ENCODE results near the gene SMIM10.
"Not testable (repeated sequence)": the region's sequence is repeated elsewhere in the genome, so short reads cannot be mapped to it uniquely, and the experiment has no call there.

DNA sequence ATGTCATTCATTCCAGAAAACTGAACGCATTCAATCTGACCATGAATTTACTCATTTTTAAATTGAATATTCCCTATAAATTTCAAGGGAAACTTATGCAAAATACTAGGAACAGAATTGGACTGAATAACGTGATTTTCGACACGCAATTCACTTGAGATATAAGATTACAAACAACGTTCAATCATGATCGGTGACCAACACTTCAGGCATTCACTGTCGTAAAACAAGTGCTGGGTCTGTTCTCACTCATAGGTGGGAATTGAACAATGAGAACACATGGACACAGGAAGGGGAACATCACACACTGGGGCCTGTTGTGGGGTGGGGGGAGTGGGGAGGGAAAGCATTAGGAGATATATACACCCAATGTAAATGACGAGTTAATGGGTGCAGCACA lies 29.1 kb downstream of the SMIM10 start:
- TF ChIP-seq, protein P1, sequence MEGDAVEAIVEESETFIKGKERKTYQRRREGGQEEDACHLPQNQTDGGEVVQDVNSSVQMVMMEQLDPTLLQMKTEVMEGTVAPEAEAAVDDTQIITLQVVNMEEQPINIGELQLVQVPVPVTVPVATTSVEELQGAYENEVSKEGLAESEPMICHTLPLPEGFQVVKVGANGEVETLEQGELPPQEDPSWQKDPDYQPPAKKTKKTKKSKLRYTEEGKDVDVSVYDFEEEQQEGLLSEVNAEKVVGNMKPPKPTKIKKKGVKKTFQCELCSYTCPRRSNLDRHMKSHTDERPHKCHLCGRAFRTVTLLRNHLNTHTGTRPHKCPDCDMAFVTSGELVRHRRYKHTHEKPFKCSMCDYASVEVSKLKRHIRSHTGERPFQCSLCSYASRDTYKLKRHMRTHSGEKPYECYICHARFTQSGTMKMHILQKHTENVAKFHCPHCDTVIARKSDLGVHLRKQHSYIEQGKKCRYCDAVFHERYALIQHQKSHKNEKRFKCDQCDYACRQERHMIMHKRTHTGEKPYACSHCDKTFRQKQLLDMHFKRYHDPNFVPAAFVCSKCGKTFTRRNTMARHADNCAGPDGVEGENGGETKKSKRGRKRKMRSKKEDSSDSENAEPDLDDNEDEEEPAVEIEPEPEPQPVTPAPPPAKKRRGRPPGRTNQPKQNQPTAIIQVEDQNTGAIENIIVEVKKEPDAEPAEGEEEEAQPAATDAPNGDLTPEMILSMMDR (IDR thresholded peaks at IDR 0.05), result not testable (repeated sequence)
- TF ChIP-seq POLR2A (IDR thresholded peaks at IDR 0.05), result not testable (repeated sequence)
